Measurements from ENCODE around the gene LRRC74B.

LRRC74B gene

GRCh38 chr22:21104126-21104691 is 58.5 kb downstream of the LRRC74B start:
- DNase-seq (ENCODE audit: low spot score), result no peak

- no peak for DNase-seq (ENCODE audit: low spot score)
These were observed 59.5 kb downstream of the LRRC74B start for GRCh38 chr22:21105294-21105693.

GRCh38 chr22:21106000-21106399 is 60.3 kb downstream of the LRRC74B start:
- DNase-seq (ENCODE audit: low spot score), result no peak

GRCh38 chr22:21108379-21109115 is 62.8 kb downstream of the LRRC74B start:
- DNase-seq (ENCODE audit: low spot score), result no peak

All from HuH-7.5 (cell line).